Effector CD8-positive, alpha-beta T cell (primary cell): ENCODE results near the gene TMEM95.
A peak's percentile ranks its signal among the peaks of the same experiment; 100 is the strongest.
"Not testable (repeated sequence)": the region's sequence is repeated elsewhere in the genome, so short reads cannot be mapped to it uniquely, and the experiment has no call there.

Experiments used
- DNase-seq: peaks from one replicate; lab custom pipeline; 2025; lab: John Stamatoyannopoulos, UW

TMEM95 gene

GRCh38 chr17:7323731-7324437, 31.1 kb upstream of the TMEM95 start:
- peak; percentile 52 for DNase-seq

- DNase-seq: no peak
These were observed 30.5 kb upstream of the TMEM95 start for GRCh38 chr17:7324438-7324779.

GRCh38 chr17:7325031-7325528, 29.9 kb upstream of the TMEM95 start:
- no peak for DNase-seq

- DNase-seq: no peak
These were observed 28.8 kb upstream of the TMEM95 start for GRCh38 chr17:7326186-7326585.

- DNase-seq: no peak
These were observed 27.9 kb upstream of the TMEM95 start for GRCh38 chr17:7327056-7327455.

- no peak for DNase-seq
These were observed 27.5 kb upstream of the TMEM95 start for GRCh38 chr17:7327501-7327900.

- no peak for DNase-seq
These were observed 26.9 kb upstream of the TMEM95 start for GRCh38 chr17:7328009-7328408.

- no peak for DNase-seq
These were observed 26.0 kb upstream of the TMEM95 start, which contains the start of gene NEURL4 for GRCh38 chr17:7328840-7329373. NEURL4 (minus strand) TSS chr17:7329335; CDS start chr17:7329312, 23 bp downstream.

GRCh38 chr17:7329374-7329996, 25.5 kb upstream of the TMEM95 start:
- DNase-seq: peak; percentile 95

- DNase-seq: peak; percentile 73
These were observed 24.8 kb upstream of the TMEM95 start for GRCh38 chr17:7329997-7330637.

GRCh38 chr17:7330638-7331015, 24.3 kb upstream of the TMEM95 start:
- DNase-seq: no peak

- DNase-seq: no peak
These were observed 22.8 kb upstream of the TMEM95 start for GRCh38 chr17:7332111-7332510.

- DNase-seq: peak; percentile 24
These were observed 22.3 kb upstream of the TMEM95 start for GRCh38 chr17:7332600-7333069.

GRCh38 chr17:7334938-7335538, 19.9 kb upstream of the TMEM95 start:
- no peak for DNase-seq

GRCh38 chr17:7335765-7336164, 19.2 kb upstream of the TMEM95 start:
- not testable (repeated sequence) for DNase-seq

GRCh38 chr17:7336240-7337175, 18.4 kb upstream of the TMEM95 start, which contains the start of gene ACAP1:
ACAP1 (plus strand) TSS chr17:7336529; CDS start chr17:7336735, 206 bp downstream.
- peak; percentile 76 for DNase-seq

GRCh38 chr17:7337600-7337999, 17.4 kb upstream of the TMEM95 start:
- not testable (repeated sequence) for DNase-seq

- DNase-seq: no peak
These were observed 14.8 kb upstream of the TMEM95 start for GRCh38 chr17:7340179-7340578.

GRCh38 chr17:7341842-7342241, 13.1 kb upstream of the TMEM95 start:
- no peak for DNase-seq

- DNase-seq: no peak
These were observed 11.7 kb upstream of the TMEM95 start for GRCh38 chr17:7343250-7343649.
